ENCODE results near the gene PRM2.
A peak's percentile ranks its signal among the peaks of the same experiment; 100 is the strongest.

PRM2 gene

DNA sequence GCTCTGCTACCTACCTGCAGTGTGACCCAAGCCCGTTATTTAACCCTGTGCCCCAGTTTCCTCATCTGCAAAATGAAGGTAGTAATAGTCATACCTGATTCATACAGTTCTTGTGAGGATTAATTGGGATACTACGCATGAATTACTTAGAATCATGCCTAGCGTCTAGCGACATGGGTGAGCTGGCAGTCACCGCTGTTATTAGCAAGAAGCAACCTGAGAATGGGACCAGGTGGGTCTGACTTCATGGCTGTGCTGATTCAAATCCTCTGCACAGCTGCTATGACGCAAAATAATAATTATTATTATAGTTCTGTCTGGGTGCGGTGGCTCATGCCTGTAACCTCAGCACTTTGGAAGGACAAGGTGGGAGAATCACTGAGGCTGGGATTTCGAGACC is 28.1 kb downstream of the PRM2 start:
- no peak for DNase-seq (ENCODE audit: low read depth)

DNA sequence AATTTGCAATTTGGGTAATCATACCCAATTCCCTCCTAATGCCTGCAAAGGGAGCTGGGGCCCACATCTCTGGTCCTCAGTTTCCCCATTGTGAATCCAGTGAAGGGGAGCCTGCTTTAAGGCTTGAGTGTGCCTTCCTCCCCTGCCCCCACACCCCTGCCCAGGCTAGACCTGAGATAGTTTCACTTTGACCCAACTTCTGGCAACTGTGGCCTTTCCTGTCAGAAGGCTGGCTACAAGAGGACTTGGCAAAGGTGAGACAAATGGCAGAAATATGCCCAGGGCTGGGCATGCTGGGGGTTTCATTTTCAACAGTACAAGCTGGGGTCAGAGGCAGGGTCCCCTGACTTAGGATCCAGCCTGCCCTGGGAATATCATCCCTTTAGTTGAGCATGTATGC is 30.3 kb downstream of the PRM2 start:
- DNase-seq (ENCODE audit: low read depth): no peak

GRCh38 chr16:11245222-11245737 is 31.0 kb downstream of the PRM2 start:
- DNase-seq (ENCODE audit: low read depth): no peak

DNA sequence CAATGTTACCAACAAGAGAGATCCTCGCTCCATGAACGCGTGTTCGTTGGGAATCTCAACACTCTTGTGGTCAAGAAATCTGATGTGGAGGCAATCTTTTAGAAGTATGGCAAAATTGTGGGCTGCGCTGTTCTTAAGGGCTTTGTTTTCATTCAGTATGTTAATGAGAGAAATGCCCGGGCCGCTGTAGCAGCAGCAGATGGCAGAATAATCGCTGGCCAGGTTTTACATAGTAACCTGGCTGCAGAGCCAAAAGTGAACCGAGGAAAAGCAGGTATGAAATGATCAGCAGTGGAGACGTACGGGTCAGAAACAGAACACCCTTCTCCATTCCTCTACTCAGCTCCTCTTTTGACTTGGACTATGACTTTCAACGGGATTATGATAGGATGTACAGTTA is 33.6 kb downstream of the PRM2 start:
- DNase-seq (ENCODE audit: low read depth): no peak

GRCh38 chr16:11241480-11242204 is 34.6 kb downstream of the PRM2 start:
- no peak for DNase-seq (ENCODE audit: low read depth)

GRCh38 chr16:11240636-11241473 is 35.4 kb downstream of the PRM2 start:
- no peak for DNase-seq (ENCODE audit: low read depth)

DNA sequence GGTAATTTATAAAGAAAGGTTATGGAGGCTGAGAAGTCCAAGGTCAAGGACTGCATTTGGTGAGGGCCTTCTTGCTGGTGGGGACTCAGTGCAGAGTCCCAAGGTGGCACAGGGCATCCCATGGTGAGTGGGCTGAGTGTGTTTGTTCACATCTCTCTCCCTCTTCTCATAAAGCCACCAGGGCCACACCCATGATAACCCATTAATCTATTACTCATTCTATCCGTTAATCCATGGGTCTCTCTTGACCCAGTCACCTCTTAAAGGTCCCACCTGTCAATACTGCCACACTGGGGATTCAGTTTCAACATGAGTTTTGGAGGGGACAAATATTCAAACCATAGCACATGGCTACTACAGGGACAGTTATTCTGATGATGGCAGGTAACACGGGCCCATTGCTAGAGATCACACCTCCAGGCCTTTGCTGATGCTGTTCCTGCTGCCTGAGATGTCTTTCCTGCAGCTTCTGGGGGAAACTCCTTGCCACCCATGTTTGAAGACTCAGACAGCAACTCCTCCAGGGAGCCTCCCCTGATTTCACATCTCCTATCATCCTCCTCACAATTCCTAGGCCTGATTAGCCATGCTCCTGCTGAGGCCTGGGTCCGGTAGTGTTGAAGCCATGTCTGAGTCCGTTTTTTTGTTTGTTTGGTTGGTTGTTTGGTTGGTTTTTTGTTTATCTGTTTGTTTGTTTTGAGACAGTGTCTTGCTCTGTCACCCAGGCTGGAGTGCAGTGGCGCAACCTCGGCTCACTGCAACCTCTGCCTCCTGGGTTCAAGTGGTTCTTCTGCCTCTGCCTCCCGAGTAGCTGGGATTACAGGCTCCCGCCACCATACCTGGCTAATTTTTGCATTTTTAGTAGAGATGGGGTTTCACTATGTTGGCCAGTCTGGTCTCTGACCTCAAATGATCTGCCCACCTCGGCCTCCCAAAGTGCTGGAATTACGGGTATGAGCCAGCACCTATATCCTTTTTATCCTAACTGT is 36.3 kb downstream of the PRM2 start:
- DNase-seq (ENCODE audit: low read depth): no peak

DNA sequence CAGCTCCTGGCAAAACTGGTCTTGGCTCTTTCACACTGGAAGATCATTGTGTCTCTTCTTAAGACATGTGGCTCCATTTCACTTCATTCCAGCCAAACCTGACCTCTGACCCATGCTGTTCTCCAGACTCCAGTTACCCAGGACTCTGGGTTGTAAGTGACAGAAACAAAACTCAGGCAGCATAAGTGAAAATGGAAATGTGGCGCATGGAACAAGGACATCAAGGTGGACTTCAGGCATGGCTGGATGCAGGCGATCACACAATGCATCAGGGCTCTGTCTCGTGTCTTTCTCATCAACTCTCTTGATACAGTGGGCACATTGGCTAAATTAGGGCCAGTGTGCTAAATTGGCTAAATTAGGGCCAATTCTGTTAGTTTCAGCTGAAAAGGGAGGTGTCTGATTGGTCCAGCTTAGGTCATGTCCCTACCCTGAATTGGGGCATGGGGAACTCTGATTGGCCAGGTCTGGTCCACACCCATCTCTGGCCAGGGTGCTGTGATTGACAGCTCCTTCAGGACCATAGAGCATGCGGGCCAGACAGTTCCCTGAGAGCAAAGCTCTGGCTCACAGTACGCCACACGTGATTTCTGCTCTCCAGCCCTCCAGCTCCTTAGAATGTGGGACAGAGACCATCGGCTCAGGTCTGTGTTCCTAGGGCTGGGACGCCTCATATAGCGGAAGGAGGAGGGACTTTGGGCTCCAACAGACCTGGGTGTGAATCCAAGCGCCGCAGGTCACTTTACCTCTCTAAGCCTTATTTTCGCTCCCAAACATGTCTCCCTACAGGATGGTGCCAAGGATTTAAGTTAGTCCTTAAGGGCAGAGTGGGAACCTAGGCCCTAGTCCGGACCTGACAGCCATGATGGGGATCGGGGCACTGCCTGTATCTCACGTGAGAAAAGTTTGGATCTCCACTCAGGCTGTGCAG is 37.7 kb downstream of the PRM2 start:
- DNase-seq (ENCODE audit: low read depth): no peak

DNA sequence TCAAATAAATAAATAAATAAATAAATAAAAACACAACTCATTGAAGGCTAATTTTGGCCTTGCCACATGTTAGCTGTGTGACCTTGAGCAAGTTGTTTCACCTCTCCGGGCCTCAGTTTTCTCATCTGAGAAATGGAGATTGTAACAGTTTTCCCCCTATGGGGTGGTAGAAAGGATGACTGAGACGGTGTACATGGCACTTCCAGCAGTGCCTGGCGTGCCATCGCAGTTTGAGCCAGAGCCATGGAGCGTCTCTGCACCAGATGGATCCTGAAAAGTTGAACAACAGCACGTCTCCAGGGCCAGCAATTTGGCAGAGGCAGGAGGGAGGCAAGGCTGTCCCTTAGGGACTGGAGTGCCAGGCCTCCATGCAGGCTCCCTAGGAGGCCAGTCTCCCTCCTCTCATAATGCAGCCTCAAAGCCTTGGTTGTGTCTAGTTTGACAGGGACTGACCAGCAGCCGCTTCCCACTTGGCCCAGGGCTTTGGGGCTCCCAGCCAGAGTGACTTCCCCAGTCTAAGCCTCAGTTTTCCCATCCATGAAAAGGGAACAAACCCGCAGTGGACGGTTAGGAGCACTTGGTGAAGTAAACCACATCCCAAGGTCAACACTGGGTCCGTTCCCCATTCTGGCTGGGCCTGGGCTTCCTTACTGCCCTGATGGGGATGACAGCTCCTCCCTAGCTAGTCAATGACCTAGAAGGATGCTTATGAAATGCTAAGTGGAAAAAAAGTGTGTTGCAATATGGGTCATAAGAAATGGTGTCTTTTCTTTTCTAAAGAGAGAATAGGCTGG is 39.6 kb downstream of the PRM2 start:
- DNase-seq (ENCODE audit: low read depth): no peak

DNA sequence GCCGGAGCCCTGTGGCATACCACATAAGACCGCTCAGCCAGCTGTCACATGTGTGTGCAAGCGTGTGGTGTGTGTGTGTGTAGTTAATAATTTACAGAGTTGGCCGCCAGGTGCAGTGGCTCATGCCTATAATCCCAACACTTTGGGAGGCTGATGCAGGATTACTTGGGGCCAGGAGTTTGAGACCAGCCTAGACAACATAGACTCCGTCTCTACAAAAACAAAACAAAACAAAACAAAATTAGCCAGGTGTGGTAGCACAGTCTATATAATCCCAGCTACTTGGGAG is 40.6 kb downstream of the PRM2 start:
- DNase-seq (ENCODE audit: low read depth): no peak

DNA sequence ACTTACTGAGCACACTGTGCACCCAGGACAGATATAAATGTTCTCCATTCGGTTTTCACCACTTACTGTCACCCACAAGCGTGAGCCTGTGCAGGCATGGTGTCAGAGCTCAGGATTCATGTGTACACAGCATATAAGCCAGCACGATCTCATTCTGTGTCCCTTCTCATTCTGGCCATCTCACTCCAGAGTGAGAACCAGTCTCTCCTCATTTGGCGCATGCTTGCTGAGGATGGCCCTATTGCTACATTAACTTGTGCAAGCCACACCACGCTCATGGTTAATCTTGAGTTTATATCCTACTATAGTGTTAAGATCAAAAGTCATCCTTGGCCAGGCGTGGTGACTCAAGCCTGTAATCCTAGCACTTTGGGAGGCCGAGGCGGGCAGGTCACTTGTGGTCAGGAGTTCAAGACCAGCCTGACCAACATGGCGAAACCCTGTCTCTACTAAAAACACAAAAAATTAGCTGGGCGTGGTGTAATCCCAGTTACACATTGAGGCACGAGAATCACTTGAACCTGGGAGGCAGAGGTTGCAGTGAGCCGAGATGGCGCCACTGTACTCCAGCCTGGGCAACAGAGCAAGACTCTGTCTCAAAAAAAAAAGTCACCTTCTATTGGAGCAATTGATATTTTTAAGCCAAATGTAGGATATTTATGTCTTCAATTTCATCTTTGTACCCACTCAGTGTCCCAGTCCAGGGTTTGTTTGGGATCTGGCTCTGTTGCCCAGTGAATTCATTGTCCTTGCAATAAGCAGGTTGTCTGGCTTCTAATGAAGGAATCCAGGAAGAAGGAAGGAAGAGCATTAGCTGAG is 41.2 kb downstream of the PRM2 start:
- DNase-seq (ENCODE audit: low read depth): peak; percentile 65

- DNase-seq (ENCODE audit: low read depth): no peak
Measured at GRCh38 chr16:11233727-11234376, 42.4 kb downstream of the PRM2 start.

GRCh38 chr16:11232852-11233726 is 43.2 kb downstream of the PRM2 start:
- no peak for DNase-seq (ENCODE audit: low read depth)

- no peak for DNase-seq (ENCODE audit: low read depth)
Measured at GRCh38 chr16:11232302-11232851, 43.9 kb downstream of the PRM2 start.

DNA sequence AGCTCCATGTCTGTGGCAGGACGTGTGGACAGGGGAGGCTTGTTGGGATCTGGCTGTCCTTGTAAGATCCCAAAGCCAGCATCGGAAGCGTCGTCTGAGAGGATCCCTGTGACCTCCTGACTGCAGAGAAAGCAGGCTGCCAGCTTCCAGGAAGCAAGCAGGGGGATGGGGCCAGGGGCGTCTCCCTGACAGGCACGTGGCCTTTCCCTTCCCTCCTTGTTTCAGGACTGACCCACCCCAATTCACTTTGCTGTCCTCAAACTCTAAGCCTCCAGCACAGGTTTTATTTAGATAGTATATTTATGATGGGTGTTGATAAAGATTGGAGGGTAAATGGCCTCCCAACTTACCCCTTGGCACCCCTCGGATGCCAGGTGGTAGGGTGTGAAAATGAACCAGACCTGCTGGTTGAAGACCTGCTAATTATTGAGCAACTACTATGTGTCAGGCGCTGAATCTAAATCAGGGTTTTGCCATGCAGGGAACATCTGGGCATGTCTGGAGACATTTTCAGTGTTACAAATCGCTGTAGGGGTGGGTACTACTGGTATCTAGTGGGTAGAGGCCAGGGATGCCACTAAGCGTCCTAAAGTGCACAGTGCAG is 44.8 kb downstream of the PRM2 start:
- DNase-seq (ENCODE audit: low read depth): no peak

DNA sequence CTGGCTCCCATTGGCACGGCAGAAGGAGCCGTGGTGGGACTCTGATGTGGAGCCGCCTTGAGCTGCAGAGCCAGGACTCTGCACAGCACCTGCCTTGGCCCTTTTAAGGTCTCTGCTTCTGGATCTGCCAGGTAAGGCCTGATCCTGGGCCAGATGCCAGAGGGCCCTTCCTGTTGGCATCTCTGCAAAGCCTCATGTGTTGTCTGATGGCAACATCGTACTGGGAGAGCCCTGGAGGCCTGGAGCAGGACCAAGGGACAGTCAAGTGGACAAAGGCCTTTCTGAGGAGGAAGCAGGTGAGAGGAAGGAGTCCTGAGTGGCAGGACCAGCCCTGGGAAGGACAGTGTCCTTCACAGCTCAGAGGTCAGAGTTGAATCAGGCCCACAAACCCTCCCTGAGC is 46.4 kb downstream of the PRM2 start:
- no peak for DNase-seq (ENCODE audit: low read depth)

- DNase-seq (ENCODE audit: low read depth): no peak
Measured at GRCh38 chr16:11229432-11229831, 46.8 kb downstream of the PRM2 start.
